OCI-LY7 (cell line): ENCODE results near the gene TANC1. TPM values are rescaled to one million over a fixed set of nuclear protein-coding genes. Genes with fewer than 3 reads are reported as not detected.

Experiments
- BruUV-seq: library from RNA; stranded (reverse); fragments of 400-500 nt; replicated peaks from 2 replicates; lab custom pipeline; 2021; lab: Mats Ljungman, UMichigan
- CTCF ChIA-PET: fragments of 300-600 bp; sonication (Branson Sonifier 250); formaldehyde crosslinking; loops from one replicate; lab custom pipeline; 2022; ENCODE audit warnings: antibody characterized with exemption; ENCODE audit not compliant: unreplicated experiment; lab: Charles Lee
- POLR2A ChIA-PET: fragments of 300-600 bp; sonication (Branson Sonifier 250); formaldehyde crosslinking; loops from one replicate; lab custom pipeline; 2022; ENCODE audit warnings: antibody characterized with exemption; lab: Charles Lee
- DNase-seq: peaks from one replicate; pipeline ENCODE4 v3.0.0-alpha.2; 2015; ENCODE audit warnings: low spot score
- H2AFZ ChIP-seq: fragments of 200-600 bp; sonication (generic), shearing (Covaris generic); 2 replicates; pipeline ENCODE4 v1.6.1; 2014; ENCODE audit warnings: mild to moderate bottlenecking, antibody characterized with exemption, low read length, moderate library complexity
- H3K27ac ChIP-seq: fragments of 200-600 bp; sonication (generic); 2 replicates; pipeline ENCODE4 v1.5.1; 2014; ENCODE audit warnings: mixed run types, low read depth, mild to moderate bottlenecking, moderate library complexity, low read length, inconsistent platforms; ENCODE audit not compliant: poor library complexity, severe bottlenecking
- H3K36me3 ChIP-seq: fragments of 200-600 bp; sonication (generic); 2 replicates; pipeline ENCODE4 v1.6.1; 2014; ENCODE audit warnings: mild to moderate bottlenecking, antibody characterized with exemption, low read length, moderate library complexity, mixed read lengths; ENCODE audit not compliant: insufficient read depth
- H3K4me1 ChIP-seq: fragments of 200-600 bp; sonication (generic); 2 replicates; pipeline ENCODE4 v1.5.1; 2014; ENCODE audit warnings: mild to moderate bottlenecking, low read length; ENCODE audit not compliant: insufficient read depth, poor library complexity, severe bottlenecking
- H3K4me2 ChIP-seq: fragments of 200-600 bp; sonication (generic); 2 replicates; pipeline ENCODE4 v1.6.1; 2014; ENCODE audit warnings: mild to moderate bottlenecking, low read length
- H3K4me3 ChIP-seq: fragments of 200-600 bp; sonication (generic); 2 replicates; pipeline ENCODE4 v1.5.1; 2014; ENCODE audit warnings: mild to moderate bottlenecking, low read depth, low read length; ENCODE audit not compliant: poor library complexity, severe bottlenecking
- H3K79me2 ChIP-seq: fragments of 200-600 bp; sonication (generic); 2 replicates; pipeline ENCODE4 v1.6.1; 2016; ENCODE audit warnings: low read depth, mild to moderate bottlenecking, low read length, moderate library complexity, mixed read lengths; ENCODE audit not compliant: insufficient read depth
- H3K9me2 ChIP-seq: fragments of 200-600 bp; sonication (generic); 2 replicates; pipeline ENCODE4 v1.6.1; 2016; ENCODE audit warnings: mild to moderate bottlenecking, low read length, mixed read lengths; ENCODE audit not compliant: insufficient read depth
- H3K9me3 ChIP-seq: fragments of 200-600 bp; sonication (generic); 2 replicates; pipeline ENCODE4 v1.6.1; 2014; ENCODE audit warnings: mild to moderate bottlenecking, mixed run types, low read length, mixed read lengths
- H4K20me1 ChIP-seq: fragments of 200-600 bp; sonication (generic); 2 replicates; pipeline ENCODE4 v1.6.1; 2014; ENCODE audit warnings: mild to moderate bottlenecking, antibody characterized with exemption, low read length, moderate library complexity, mixed read lengths; ENCODE audit not compliant: insufficient read depth
- CTCF ChIP-seq: fragments of 200-600 bp; sonication (generic); conservative IDR thresholded peaks from 2 replicates; pipeline ENCODE4 v1.5.1; 2014; ENCODE audit warnings: mild to moderate bottlenecking, antibody characterized with exemption, low read length, moderate library complexity, mixed read lengths
- EZH2phosphoT487 ChIP-seq: fragments of 200-600 bp; sonication (generic); IDR thresholded peaks from 2 replicates; pipeline ENCODE4 v1.6.1; 2018; ENCODE audit warnings: low read depth, borderline replicate concordance, mild to moderate bottlenecking, mixed run types, antibody characterized with exemption, low read length, moderate library complexity, mixed read lengths
- intact Hi-C: fragments of 100-400 bp; cut with micrococcal nuclease; formaldehyde crosslinking; loops from one replicate; pipeline ENCODE4 v1.10.0; 2022; ENCODE audit not compliant: unreplicated experiment
- total RNA-seq, 2 experiments: library from RNA; depleted of rRNA in 1 of 2; stranded (reverse); fragments of >200 nt in 1 of 2; shearing (Covaris generic) in 1 of 2; gene quantifications; 2 replicates each; pipeline ENCODE4 v1.2.3, GENCODE V29; 2014 to 2022

The TANC1 gene
- total RNA-seq, 2 experiments from 2014 or later: 0.04 TPM; not detected in 1

- no TSS peak for BruUV-seq
- H2AFZ ChIP-seq: no peak overlapping the region
- H3K36me3 ChIP-seq: no peaks in the 10 kb centered on the region
- H3K79me2 ChIP-seq: no peaks in the 10 kb centered on the region
- H4K20me1 ChIP-seq: no peaks in the 10 kb centered on the region
- POLR2A ChIA-PET: no interaction called here
- H3K4me1 ChIP-seq: no peaks in the 10 kb centered on the region
- intact Hi-C loops: no loop called here
- DNase-seq: no peak
- H3K4me2 ChIP-seq: no peak overlapping the region
- TF ChIP-seq CTCF (no peak), EZH2phosphoT487 (no peak)
- CTCF ChIA-PET: no interaction called here
- H3K27ac ChIP-seq: no peak overlapping the region
- no peak overlapping the region for H3K4me3 ChIP-seq
- H3K9me3 ChIP-seq: no peaks in the 10 kb centered on the region
- H3K9me2 ChIP-seq: no peaks in the 10 kb centered on the region
These were observed 208.9 kb downstream of the TANC1 start for GRCh38 chr2:159177357-159177756.

GRCh38 chr2:159177957-159178356 lies 209.5 kb downstream of the TANC1 start:
- Histone ChIP-seq H4K20me1 (no peaks in the 10 kb centered on the region), H3K4me2 (no peak overlapping the region), H3K79me2 (no peaks in the 10 kb centered on the region), H3K4me3 (no peak overlapping the region), H3K9me2 (no peaks in the 10 kb centered on the region), H2AFZ (no peak overlapping the region), H3K4me1 (no peaks in the 10 kb centered on the region), H3K27ac (no peak overlapping the region), H3K9me3 (no peaks in the 10 kb centered on the region), H3K36me3 (no peaks in the 10 kb centered on the region)
- ChIA-PET CTCF (no interaction called here), POLR2A (no interaction called here)
- no peak for TF ChIP-seq CTCF
- TF ChIP-seq EZH2phosphoT487: no peak
- DNase-seq: no peak
- intact Hi-C loops: no loop called here
- no TSS peak for BruUV-seq

- ChIA-PET CTCF (no interaction called here), POLR2A (no interaction called here)
- TF ChIP-seq CTCF (no peak), EZH2phosphoT487 (no peak)
- DNase-seq: no peak
- no peak overlapping the region for H3K27ac ChIP-seq
- no peak overlapping the region for H2AFZ ChIP-seq
- H3K36me3 ChIP-seq: no peaks in the 10 kb centered on the region
- H4K20me1 ChIP-seq: no peaks in the 10 kb centered on the region
- no peaks in the 10 kb centered on the region for H3K9me2 ChIP-seq
- no peak overlapping the region for H3K4me3 ChIP-seq
- H3K4me1 ChIP-seq: no peaks in the 10 kb centered on the region
- no peaks in the 10 kb centered on the region for H3K9me3 ChIP-seq
- no peak overlapping the region for H3K4me2 ChIP-seq
- intact Hi-C loops: no loop called here
- H3K79me2 ChIP-seq: no peaks in the 10 kb centered on the region
- BruUV-seq: no TSS peak
These were observed 210.7 kb downstream of the TANC1 start for GRCh38 chr2:159179096-159179495.
